ENCODE data around the gene VPS33B. TPM values are rescaled to one million over a fixed set of nuclear protein-coding genes. Genes with fewer than 3 reads are reported as not detected.
A peak's percentile ranks its signal among the peaks of the same experiment; 100 is the strongest.
"Not testable (repeated sequence)": the region's sequence is repeated elsewhere in the genome, so short reads cannot be mapped to it uniquely, and the experiment has no call there.

Gene VPS33B
- total RNA-seq, 2 experiments from 2014 or later: 22.8 to 25.9 TPM

GRCh38 chr15:91031796-91032195, 9.4 kb upstream of the VPS33B start:
- Mint-ChIP-seq H3K27me3 (peaks cover 2% of the 10 kb centered on the region), H3K9me3 (ENCODE audit: low read depth) (no peaks in the 10 kb centered on the region), H3K36me3 (ENCODE audit: low read depth) (no peaks in the 10 kb centered on the region), H3K27ac (no peak overlapping the region), H3K4me3 (no peak overlapping the region), H3K4me1 (no peaks in the 10 kb centered on the region)
- DNase-seq (no peak), ATAC-seq (no peak)
- POLR2A ChIA-PET: no interaction called here
- CTCF ChIA-PET: interaction anchor here (0.6 to 2.7 kb wide), 2 partner anchors 72 to 75 kb away, joined by 4 to 33 read pairs; no protein-coding TSS in a partner anchor
- intact Hi-C loops (cut with DNase I, micrococcal nuclease): loop anchor here in 1 of 2 experiments (5.0 kb wide), 1 partner anchor 74 kb away; no protein-coding TSS in a partner anchor

GRCh38 chr15:91027677-91028076, 5.3 kb upstream of the VPS33B start:
- CTCF ChIA-PET: interaction anchor here (0.9 to 1.8 kb wide), 3 partner anchors 13 to 125 kb away, joined by 3 to 4 read pairs (median 3); no protein-coding TSS in a partner anchor
- intact Hi-C loops (cut with DNase I, micrococcal nuclease): no loop called here

GRCh38 chr15:91023720-91024119, 1.3 kb upstream of the VPS33B start:
- Mint-ChIP-seq H3K36me3 (ENCODE audit: low read depth) (no peaks in the 10 kb centered on the region), H3K9me3 (ENCODE audit: low read depth) (no peaks in the 10 kb centered on the region), H3K27ac (no peak overlapping the region), H3K27me3 (no peaks in the 10 kb centered on the region), H3K4me3 (no peak overlapping the region), H3K4me1 (peaks cover 26% of the 10 kb centered on the region)
- ChIA-PET CTCF (interaction anchor here (0.8 kb wide), 1 partner anchor 10 kb away, joined by 5 read pairs; no protein-coding TSS in a partner anchor), POLR2A (no interaction called here)
- intact Hi-C loops (cut with DNase I, micrococcal nuclease): no loop called here
- DNase-seq (no peak), ATAC-seq (no peak)

More at GRCh38 chr15:91027677-91028076, 5.3 kb upstream of the VPS33B start:
- H3K4me1 Mint-ChIP-seq: peaks cover 6% of the 10 kb centered on the region
- POLR2A ChIA-PET: interaction anchor here (0.6 kb wide), 1 partner anchor 92 kb away, joined by 3 read pairs; no protein-coding TSS in a partner anchor
- no peak overlapping the region for H3K27ac Mint-ChIP-seq
- H3K36me3 Mint-ChIP-seq (ENCODE audit: low read depth): no peaks in the 10 kb centered on the region
- H3K4me3 Mint-ChIP-seq: no peak overlapping the region
- DNase-seq (no peak), ATAC-seq (no peak)
- H3K27me3 Mint-ChIP-seq: no peaks in the 10 kb centered on the region
- no peaks in the 10 kb centered on the region for H3K9me3 Mint-ChIP-seq (ENCODE audit: low read depth)

- CTCF ChIA-PET: interaction anchor here (0.6 to 3.2 kb wide), 2 partner anchors 10 to 45 kb away, joined by 3 to 17 read pairs; no protein-coding TSS in a partner anchor
- ATAC-seq (no peak), DNase-seq (no peak)
- POLR2A ChIA-PET: interaction anchor here (0.6 kb wide), 2 partner anchors 178 to 656 kb away, joined by 3 read pairs; no protein-coding TSS in a partner anchor
- Mint-ChIP-seq H3K4me1 (peaks cover 34% of the 10 kb centered on the region), H3K27me3 (no peaks in the 10 kb centered on the region), H3K9me3 (ENCODE audit: low read depth) (no peaks in the 10 kb centered on the region), H3K27ac (peak overlapping the region; percentile 61), H3K36me3 (ENCODE audit: low read depth) (no peaks in the 10 kb centered on the region), H3K4me3 (peak overlapping the region; percentile 89)
- intact Hi-C loops (cut with DNase I, micrococcal nuclease): loop anchor here (1.0 kb wide), 4 partner anchors 28 to 120 kb away; partner anchors contain the start of genes PRC1 (in 2 of the 2), HDDC3 (in 1 of the 2) and RCCD1 (in 1 of the 2)
These were observed 387 bp upstream of the VPS33B start for GRCh38 chr15:91022832-91023129.

GRCh38 chr15:91021516-91022074, 799 bp downstream of the VPS33B start:
- H3K27me3 Mint-ChIP-seq: no peaks in the 10 kb centered on the region
- H3K4me3 Mint-ChIP-seq: peak overlapping the region; percentile 89
- CTCF ChIA-PET: interaction anchor here (0.6 to 3.2 kb wide), 9 partner anchors 8 to 381 kb away, joined by 3 to 17 read pairs (median 3); partner anchors contain the start of gene UNC45A
- peaks cover 4% of the 10 kb centered on the region for H3K36me3 Mint-ChIP-seq (ENCODE audit: low read depth)
- ATAC-seq: peak; percentile 24
- peak overlapping the region; percentile 61 for H3K27ac Mint-ChIP-seq
- peaks cover 37% of the 10 kb centered on the region for H3K4me1 Mint-ChIP-seq
- no peak for DNase-seq
- POLR2A ChIA-PET: interaction anchor here (0.5 to 1.2 kb wide), 4 partner anchors 14 to 89 kb away, joined by 3 to 4 read pairs (median 3); partner anchors contain the start of gene HDDC3
- H3K9me3 Mint-ChIP-seq (ENCODE audit: low read depth): no peaks in the 10 kb centered on the region
- intact Hi-C loops (cut with DNase I, micrococcal nuclease): loop anchor here (1.0 kb wide), 4 partner anchors 27 to 119 kb away; partner anchors contain the start of genes PRC1 (in 2 of the 2), HDDC3 (in 1 of the 2) and RCCD1 (in 1 of the 2)

GRCh38 chr15:91018158-91018557, 4.2 kb downstream of the VPS33B start:
- ChIA-PET POLR2A (no interaction called here), CTCF (interaction anchor here (1.0 kb wide), 1 partner anchor 253 kb away, joined by 3 read pairs; no protein-coding TSS in a partner anchor)
- Mint-ChIP-seq H3K4me1 (peaks cover 36% of the 10 kb centered on the region), H3K36me3 (ENCODE audit: low read depth) (peaks cover 13% of the 10 kb centered on the region), H3K9me3 (ENCODE audit: low read depth) (no peaks in the 10 kb centered on the region), H3K27ac (peak overlapping the region; percentile 13), H3K27me3 (no peaks in the 10 kb centered on the region), H3K4me3 (no peak overlapping the region)
- ATAC-seq (no peak), DNase-seq (no peak)
- intact Hi-C loops (cut with DNase I, micrococcal nuclease): no loop called here

GRCh38 chr15:91017716-91018115, 4.7 kb downstream of the VPS33B start:
- Mint-ChIP-seq H3K27ac (peak overlapping the region; percentile 15), H3K9me3 (ENCODE audit: low read depth) (no peaks in the 10 kb centered on the region), H3K27me3 (no peaks in the 10 kb centered on the region), H3K36me3 (ENCODE audit: low read depth) (peaks cover 15% of the 10 kb centered on the region), H3K4me1 (peaks cover 32% of the 10 kb centered on the region), H3K4me3 (no peak overlapping the region)
- DNase-seq: no peak
- intact Hi-C loops (cut with DNase I, micrococcal nuclease): no loop called here
- no peak for ATAC-seq
- POLR2A ChIA-PET: no interaction called here
- CTCF ChIA-PET: interaction anchor here (1.0 kb wide), 1 partner anchor 254 kb away, joined by 3 read pairs; no protein-coding TSS in a partner anchor

GRCh38 chr15:91013701-91014100, 8.7 kb downstream of the VPS33B start:
- H3K4me3 Mint-ChIP-seq; H3K9me3 Mint-ChIP-seq (ENCODE audit: low read depth); DNase-seq; H3K27ac Mint-ChIP-seq; intact Hi-C loops (cut with DNase I, micrococcal nuclease); H3K27me3 Mint-ChIP-seq; ATAC-seq: not testable (repeated sequence)
- CTCF ChIA-PET: interaction anchor here (0.6 to 0.9 kb wide), 3 partner anchors 8 to 77 kb away, joined by 3 to 4 read pairs (median 3); no protein-coding TSS in a partner anchor
- H3K36me3 Mint-ChIP-seq (ENCODE audit: low read depth): peaks cover 23% of the 10 kb centered on the region
- peaks cover 11% of the 10 kb centered on the region for H3K4me1 Mint-ChIP-seq
- POLR2A ChIA-PET: interaction anchor here (0.6 kb wide), 2 partner anchors 13 to 43 kb away, joined by 4 to 9 read pairs; no protein-coding TSS in a partner anchor

GRCh38 chr15:91007266-91007665, 15.1 kb downstream of the VPS33B start:
- ATAC-seq (no peak), DNase-seq (no peak)
- intact Hi-C loops (cut with DNase I, micrococcal nuclease): no loop called here
- no peaks in the 10 kb centered on the region for H3K27me3 Mint-ChIP-seq
- H3K4me1 Mint-ChIP-seq: no peaks in the 10 kb centered on the region
- H3K27ac Mint-ChIP-seq: no peak overlapping the region
- no peaks in the 10 kb centered on the region for H3K9me3 Mint-ChIP-seq (ENCODE audit: low read depth)
- ChIA-PET POLR2A (no interaction called here), CTCF (no interaction called here)
- H3K36me3 Mint-ChIP-seq (ENCODE audit: low read depth): peaks cover 25% of the 10 kb centered on the region
- H3K4me3 Mint-ChIP-seq: no peak overlapping the region

GRCh38 chr15:91001209-91001608, 21.2 kb downstream of the VPS33B start:
- H3K27ac Mint-ChIP-seq: no peak overlapping the region
- H3K9me3 Mint-ChIP-seq (ENCODE audit: low read depth): no peaks in the 10 kb centered on the region
- intact Hi-C loops (cut with DNase I, micrococcal nuclease): no loop called here
- no peaks in the 10 kb centered on the region for H3K4me1 Mint-ChIP-seq
- no peaks in the 10 kb centered on the region for H3K27me3 Mint-ChIP-seq
- ChIA-PET POLR2A (no interaction called here), CTCF (no interaction called here)
- no peak overlapping the region for H3K4me3 Mint-ChIP-seq
- H3K36me3 Mint-ChIP-seq (ENCODE audit: low read depth): peaks cover 37% of the 10 kb centered on the region
- no peak for DNase-seq
- no peak for ATAC-seq

- no peaks in the 10 kb centered on the region for H3K27me3 Mint-ChIP-seq
- intact Hi-C loops (cut with DNase I, micrococcal nuclease): no loop called here
- no peak overlapping the region for H3K4me3 Mint-ChIP-seq
- ChIA-PET POLR2A (no interaction called here), CTCF (interaction anchor here (1.0 kb wide), 1 partner anchor 35 kb away, joined by 3 read pairs; no protein-coding TSS in a partner anchor)
- no peaks in the 10 kb centered on the region for H3K9me3 Mint-ChIP-seq (ENCODE audit: low read depth)
- ATAC-seq (no peak), DNase-seq (no peak)
- H3K36me3 Mint-ChIP-seq (ENCODE audit: low read depth): peaks cover 35% of the 10 kb centered on the region
- no peak overlapping the region for H3K27ac Mint-ChIP-seq
- peaks cover 7% of the 10 kb centered on the region for H3K4me1 Mint-ChIP-seq
These were observed 23.7 kb downstream of the VPS33B start for GRCh38 chr15:90998737-90999136.

Measured in activated CD4-positive, alpha-beta T cell treated with anti-CD3 and anti-CD28 coated beads for 36 hours (primary cell).